Cerebellar nuclear complex (tissue), 1 donor: ENCODE results near the gene FH.

Source experiments
- DNase-seq, 2 experiments: peaks; one replicate each; lab custom pipeline; 2025; lab: John Stamatoyannopoulos, UW

The FH gene

GRCh38 chr1:241457421-241457820, 62.1 kb downstream of the FH start:
- DNase-seq: no peak

- DNase-seq: no peak
Measured at GRCh38 chr1:241456743-241457142, 62.8 kb downstream of the FH start.

GRCh38 chr1:241453732-241454131, 65.8 kb downstream of the FH start:
- no peak for DNase-seq

GRCh38 chr1:241451956-241452355, 67.6 kb downstream of the FH start:
- peak; percentile 23 to 84 for DNase-seq
